GM12872 (cell line): ENCODE measurements around the gene DMXL2.
A peak's percentile ranks its signal among the peaks of the same experiment; 100 is the strongest.

ENCODE experiments used
- TF ChIP-seq, protein P1 (sequence below): IDR thresholded peaks from 3 replicates; pipeline ENCODE4 v1.5.1; 2011; ENCODE audit warnings: low read depth, mild to moderate bottlenecking, low read length, moderate library complexity; ENCODE audit not compliant: insufficient read depth

Gene DMXL2

DNA sequence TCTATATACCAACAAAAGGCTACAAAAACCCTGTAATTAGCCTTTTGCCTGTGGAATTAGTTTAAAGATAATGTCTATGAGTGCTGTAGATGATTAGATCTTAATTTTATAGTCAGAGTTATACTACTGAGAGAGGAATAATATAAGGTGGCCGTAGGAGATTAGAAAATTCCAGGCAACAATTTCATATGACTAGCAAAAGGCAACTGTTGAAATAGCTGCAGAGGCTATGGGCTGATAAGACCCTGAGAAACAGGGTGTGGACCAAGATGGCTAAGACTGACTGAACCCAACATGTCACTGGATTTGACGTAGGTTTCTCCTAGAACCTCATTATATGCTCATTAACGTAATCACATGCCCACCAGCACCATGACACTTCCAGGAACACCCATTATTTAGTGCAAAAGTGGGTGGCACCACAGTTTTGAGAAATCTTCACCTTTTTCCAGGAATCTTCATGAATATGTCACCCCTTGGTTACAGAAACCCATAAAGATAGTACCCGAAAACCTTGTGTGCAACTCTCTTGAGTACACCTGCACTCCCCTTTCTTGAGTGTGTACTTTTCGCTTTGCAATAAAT, 29.6 kb upstream of the DMXL2 start:
- TF ChIP-seq, protein P1, sequence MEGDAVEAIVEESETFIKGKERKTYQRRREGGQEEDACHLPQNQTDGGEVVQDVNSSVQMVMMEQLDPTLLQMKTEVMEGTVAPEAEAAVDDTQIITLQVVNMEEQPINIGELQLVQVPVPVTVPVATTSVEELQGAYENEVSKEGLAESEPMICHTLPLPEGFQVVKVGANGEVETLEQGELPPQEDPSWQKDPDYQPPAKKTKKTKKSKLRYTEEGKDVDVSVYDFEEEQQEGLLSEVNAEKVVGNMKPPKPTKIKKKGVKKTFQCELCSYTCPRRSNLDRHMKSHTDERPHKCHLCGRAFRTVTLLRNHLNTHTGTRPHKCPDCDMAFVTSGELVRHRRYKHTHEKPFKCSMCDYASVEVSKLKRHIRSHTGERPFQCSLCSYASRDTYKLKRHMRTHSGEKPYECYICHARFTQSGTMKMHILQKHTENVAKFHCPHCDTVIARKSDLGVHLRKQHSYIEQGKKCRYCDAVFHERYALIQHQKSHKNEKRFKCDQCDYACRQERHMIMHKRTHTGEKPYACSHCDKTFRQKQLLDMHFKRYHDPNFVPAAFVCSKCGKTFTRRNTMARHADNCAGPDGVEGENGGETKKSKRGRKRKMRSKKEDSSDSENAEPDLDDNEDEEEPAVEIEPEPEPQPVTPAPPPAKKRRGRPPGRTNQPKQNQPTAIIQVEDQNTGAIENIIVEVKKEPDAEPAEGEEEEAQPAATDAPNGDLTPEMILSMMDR = no peak

DNA sequence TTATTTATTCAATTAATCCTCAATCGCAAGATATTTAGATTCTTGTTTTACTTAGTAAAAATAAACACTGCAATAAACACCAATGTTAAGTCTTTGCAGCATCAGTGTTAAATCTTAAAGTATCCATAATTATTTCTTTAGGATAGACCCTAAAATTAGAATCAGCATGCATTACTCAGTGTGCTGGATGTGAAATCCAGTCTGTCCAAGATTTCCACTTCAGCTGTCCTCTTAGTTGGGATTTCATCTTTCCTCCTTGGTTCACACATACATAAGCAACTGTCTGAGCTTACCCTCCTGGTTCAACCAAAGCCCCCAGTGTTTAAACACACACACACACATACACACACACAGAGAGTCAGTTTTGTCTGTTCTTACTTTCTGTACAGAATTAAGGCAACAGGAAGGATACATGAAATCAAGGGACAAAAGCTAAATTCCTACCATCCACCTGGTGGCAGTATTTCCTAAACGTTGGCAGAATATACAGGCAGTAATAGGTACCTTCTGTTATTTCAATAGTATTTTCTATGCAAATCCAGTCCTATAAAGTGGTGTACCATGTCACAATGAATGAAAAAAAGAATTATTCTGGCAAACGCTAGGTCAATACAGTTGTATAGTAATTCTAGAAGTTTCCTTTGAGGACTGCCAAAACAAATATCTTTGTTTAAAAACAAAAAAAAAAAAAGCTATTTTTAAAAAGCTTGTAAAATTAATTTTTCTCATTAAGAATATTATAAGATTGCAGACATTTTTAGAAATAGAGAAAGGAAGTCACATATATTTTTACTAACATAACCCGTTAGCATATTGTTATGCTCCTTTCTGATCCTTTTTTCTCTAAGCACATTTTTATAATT, 27.3 kb upstream of the DMXL2 start:
- TF ChIP-seq, protein P1 = peak; percentile 61; the same call in 2 of the 3 replicates

DNA sequence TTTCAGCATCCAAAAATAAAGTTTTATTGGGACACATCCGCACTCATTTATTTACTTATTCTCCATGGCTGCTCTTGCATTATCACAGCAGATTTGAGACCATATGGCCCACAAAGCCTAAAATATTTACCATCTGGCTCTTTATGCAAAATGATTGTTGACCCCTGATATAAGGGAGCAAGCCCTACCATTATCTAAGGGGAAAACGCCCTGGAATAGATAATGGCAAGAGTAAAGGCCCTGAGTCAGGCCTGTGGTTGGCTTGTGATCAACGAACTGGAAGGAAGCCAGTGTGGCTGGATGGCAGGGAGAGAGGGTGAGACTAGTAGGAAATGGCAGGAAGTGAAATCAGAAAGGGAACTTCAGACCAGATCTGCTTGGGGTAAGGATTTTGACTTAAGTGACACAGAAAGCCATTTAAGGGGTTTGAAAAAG, 24.6 kb upstream of the DMXL2 start:
- TF ChIP-seq, protein P1 = no peak

DNA sequence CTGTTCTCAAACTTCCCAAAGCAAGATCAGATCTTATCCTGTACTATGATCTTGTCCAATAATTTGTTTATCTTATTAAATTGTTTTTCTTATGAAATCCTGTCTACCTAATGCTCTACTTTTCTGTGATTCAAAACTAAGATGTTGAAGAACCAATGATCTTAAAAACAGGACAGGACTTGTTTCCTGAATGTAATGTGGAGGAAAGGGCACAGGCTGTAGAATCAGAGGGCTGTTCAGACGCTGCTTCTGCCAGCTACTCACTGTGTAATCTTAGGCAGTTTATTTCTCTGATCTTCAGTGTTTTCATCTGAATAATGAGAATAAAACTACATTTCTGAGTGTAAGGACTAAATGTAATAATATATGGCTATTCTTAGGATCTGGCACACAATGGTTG, 20.1 kb upstream of the DMXL2 start:
- TF ChIP-seq, protein P1 = no peak

DNA sequence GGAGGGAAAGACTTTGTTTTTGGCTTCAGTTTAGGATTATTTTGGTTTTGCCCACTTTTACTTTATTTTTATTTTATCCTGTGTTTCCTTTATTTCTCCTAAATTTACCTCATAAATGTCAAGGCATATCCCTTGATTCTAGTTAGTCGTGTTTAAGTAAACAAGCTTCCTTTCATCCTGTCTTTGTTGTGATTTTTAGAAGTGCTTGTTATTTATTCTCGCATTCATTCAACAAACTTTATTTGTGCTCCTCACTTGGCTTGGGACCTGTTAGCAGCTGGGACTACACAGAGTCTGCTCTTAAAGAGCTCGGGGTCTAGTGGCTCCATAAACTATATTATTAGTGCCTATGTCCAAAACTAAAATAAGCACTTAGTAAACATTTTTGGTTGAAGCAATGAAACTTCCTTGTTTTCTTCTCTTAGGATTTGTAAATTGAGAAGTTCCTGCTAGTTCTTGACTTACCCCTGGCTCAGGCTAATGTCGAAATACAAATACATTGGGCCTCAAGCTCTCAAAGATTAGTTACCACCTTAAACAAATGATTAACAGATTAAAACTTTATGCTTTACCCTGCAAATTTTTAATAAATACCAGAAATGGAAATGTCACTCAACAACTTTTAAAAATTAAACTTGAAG, 19.0 kb upstream of the DMXL2 start:
- TF ChIP-seq, protein P1 = no peak

DNA sequence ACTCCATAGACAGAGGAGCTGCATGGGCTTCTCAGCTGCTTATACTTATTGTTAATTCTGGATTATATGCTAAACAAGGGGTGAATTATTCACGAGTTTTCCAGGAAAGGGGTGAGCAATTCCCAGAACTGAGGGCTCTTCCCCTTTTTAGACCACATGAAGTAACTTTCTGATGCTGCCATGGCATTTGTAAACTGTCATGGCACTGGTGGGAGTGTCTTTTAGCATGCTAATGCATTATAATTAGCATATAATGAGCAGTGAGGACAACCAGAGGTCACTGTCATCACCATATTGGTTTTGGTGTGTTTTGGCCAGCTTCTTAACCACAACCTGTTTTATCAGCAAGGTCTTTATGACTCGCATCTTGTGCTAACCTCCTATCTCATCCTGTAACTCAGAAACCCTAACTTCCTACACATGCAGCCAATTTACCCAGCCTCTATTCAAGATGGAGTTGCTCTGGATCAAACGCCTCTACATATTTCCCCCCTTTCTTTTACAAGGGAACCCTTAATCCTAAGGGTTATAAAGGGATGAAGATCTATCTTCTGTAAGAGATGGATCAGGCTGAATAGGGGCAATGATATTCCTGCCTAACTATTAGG, 12.1 kb upstream of the DMXL2 start:
- TF ChIP-seq, protein P1 = no peak

DNA sequence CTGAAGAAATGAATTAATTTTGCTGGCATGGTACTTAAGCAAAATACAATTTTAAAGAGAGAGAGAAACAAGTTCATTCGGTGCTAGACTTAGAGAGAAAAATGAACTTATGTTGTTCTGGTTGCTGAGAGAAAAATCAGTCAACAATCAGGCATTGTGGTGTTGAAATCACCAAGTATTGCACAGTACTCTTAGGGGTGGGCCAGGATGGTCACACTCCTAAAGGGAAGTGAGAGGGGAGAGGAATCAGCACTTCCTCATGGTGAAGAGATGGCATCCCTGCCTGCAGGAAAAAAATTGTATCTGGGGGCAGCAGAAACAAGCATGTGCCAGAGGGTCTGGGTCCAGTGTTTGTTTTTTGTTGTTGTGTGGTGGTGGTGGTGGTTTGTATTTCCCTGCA, 7.0 kb upstream of the DMXL2 start:
- TF ChIP-seq, protein P1 = no peak
